SK-N-SH (cell line): ENCODE results near the gene HSBP1. TPM values are rescaled to one million over a fixed set of nuclear protein-coding genes. Genes with fewer than 3 reads are reported as not detected.

Experiments
- CTCF ChIA-PET: fragments of 300-600, 350-600 bp; formaldehyde crosslinking; extraction: SDS; loops from one replicate; lab custom pipeline; 2021; lab: Yijun Ruan, JAX
- POLR2A ChIA-PET: fragments of 350-600 bp; sonication (Branson Sonifier 250); formaldehyde crosslinking; extraction: SDS; loops from one replicate; lab custom pipeline; 2020; ENCODE audit warnings: antibody characterized with exemption, inconsistent platforms; lab: Yijun Ruan, JAX
- DNase-seq: peaks from one replicate; pipeline ENCODE4 v3.0.0; 2012
- H2AFZ ChIP-seq: fragments of 200-600 bp; sonication (generic); 2 replicates; pipeline ENCODE4 v1.8.1; 2016; ENCODE audit warnings: antibody characterized with exemption, mild to moderate bottlenecking, low read depth
- H3F3A ChIP-seq: fragments of 200-600 bp; sonication (generic); replicated peaks from 2 replicates; pipeline ENCODE3; 2016; ENCODE audit warnings: antibody characterized with exemption, mild to moderate bottlenecking; ENCODE audit not compliant: insufficient read depth
- H3K27ac ChIP-seq, 2 experiments: fragments of 200-500 bp in 1 of 2; fragments of 200-600 bp in 1 of 2; sonication (Bioruptor generic) in 1 of 2; sonication (generic), shearing (Covaris generic) in 1 of 2; 2 replicates each; pipeline versions ENCODE4 v1.5.1 to v1.6.1; 2014 to 2016; ENCODE audit warnings: low read depth in 2 of 2, inconsistent platforms in 1 of 2, low read length in 1 of 2, mild to moderate bottlenecking in 1 of 2, mixed read lengths in 1 of 2
- H3K27me3 ChIP-seq: fragments of 200-600 bp; sonication (generic), shearing (Covaris generic); 2 replicates; pipeline ENCODE4 v1.6.1; 2016; ENCODE audit warnings: mixed run types; ENCODE audit not compliant: insufficient read depth
- H3K36me3 ChIP-seq, 2 experiments: fragments of 200-500 bp in 1 of 2; fragments of 200-600 bp in 1 of 2; sonication (Bioruptor generic) in 1 of 2; sonication (generic) in 1 of 2; replicated peaks in 1 of 2; 2 replicates each; pipeline versions ENCODE3 to v1.5.1; 2014 to 2016; ENCODE audit warnings: low read length in 1 of 2, mild to moderate bottlenecking in 1 of 2; ENCODE audit not compliant: insufficient read depth in 2 of 2, control insufficient read depth in 1 of 2
- H3K4me1 ChIP-seq, 2 experiments: fragments of 200-500 bp in 1 of 2; fragments of 200-600 bp in 1 of 2; sonication (Bioruptor generic) in 1 of 2; sonication (generic), shearing (Covaris generic) in 1 of 2; 2 replicates each; pipeline versions ENCODE4 v1.5.1 to v1.6.1; 2014 to 2016; ENCODE audit warnings: low read depth in 1 of 2, low read length in 1 of 2, mixed run types in 1 of 2; ENCODE audit not compliant: insufficient read depth in 2 of 2, control insufficient read depth in 1 of 2
- H3K4me2 ChIP-seq: fragments of 200-600 bp; sonication (generic), shearing (Covaris generic); 2 replicates; pipeline ENCODE4 v1.6.1; 2017; ENCODE audit warnings: mixed run types
- H3K4me3 ChIP-seq, 2 experiments: fragments of 200-500 bp in 1 of 2; fragments of 200-600 bp in 1 of 2; sonication (Bioruptor generic) in 1 of 2; sonication (generic), shearing (Covaris generic) in 1 of 2; 2 replicates each; pipeline versions ENCODE4 v1.5.1 to v1.8.1; 2014 to 2016; ENCODE audit warnings: low read depth in 2 of 2, inconsistent platforms in 1 of 2, low read length in 1 of 2, mild to moderate bottlenecking in 1 of 2, mixed read lengths in 1 of 2, moderate library complexity in 1 of 2
- H3K79me2 ChIP-seq: fragments of 200-600 bp; sonication (generic); 2 replicates; pipeline ENCODE4 v1.8.1; 2017; ENCODE audit warnings: mild to moderate bottlenecking; ENCODE audit not compliant: insufficient read depth
- H3K9ac ChIP-seq: fragments of 200-600 bp; sonication (generic); 2 replicates; pipeline ENCODE4 v1.6.1; 2017; ENCODE audit warnings: mixed run types
- H3K9me2 ChIP-seq: fragments of 200-600 bp; sonication (generic); 2 replicates; pipeline ENCODE4 v1.6.1; 2017; ENCODE audit warnings: mixed run types
- H3K9me3 ChIP-seq: fragments of 200-600 bp; sonication (generic); 2 replicates; pipeline ENCODE4 v1.6.1; 2017; ENCODE audit warnings: mixed run types, mild to moderate bottlenecking, moderate library complexity
- H4K20me1 ChIP-seq: fragments of 200-600 bp; sonication (generic); 2 replicates; pipeline ENCODE4 v1.6.1; 2017; ENCODE audit warnings: mild to moderate bottlenecking, mixed run types; ENCODE audit not compliant: insufficient read depth
- CHD2 ChIP-seq: fragments of 150-350 bp; IDR thresholded peaks from 2 replicates; pipeline ENCODE4 v1.6.1; 2018; ENCODE audit warnings: low read length; ENCODE audit not compliant: partially characterized antibody
- EP300 ChIP-seq, 2 experiments: IDR thresholded peaks; 2 replicates each; pipeline versions ENCODE4 v1.4.0 to v1.6.1; 2012; ENCODE audit warnings: borderline replicate concordance in 1 of 2, low read depth in 1 of 2, low read length in 1 of 2
- EZH2phosphoT487 ChIP-seq: fragments of 200-600 bp; sonication (generic); IDR thresholded peaks from 2 replicates; pipeline ENCODE4 v1.6.1; 2017; ENCODE audit warnings: low read depth, mixed run types, mild to moderate bottlenecking, antibody characterized with exemption, moderate library complexity, borderline replicate concordance
- FOXM1 ChIP-seq: IDR thresholded peaks from 2 replicates; pipeline ENCODE4 v1.4.0; 2012; ENCODE audit warnings: low read depth, mild to moderate bottlenecking
- JUND ChIP-seq: IDR thresholded peaks from 2 replicates; pipeline ENCODE4 v1.4.0; 2012
- MEF2A ChIP-seq: IDR thresholded peaks from 2 replicates; pipeline ENCODE4 v1.4.0; 2012; ENCODE audit warnings: low read depth, borderline replicate concordance
- NRF1 ChIP-seq: IDR thresholded peaks from 2 replicates; pipeline ENCODE4 v1.6.1; 2012; ENCODE audit warnings: low read depth, mild to moderate bottlenecking, low read length
- RAD21 ChIP-seq: IDR thresholded peaks from 2 replicates; pipeline ENCODE4 v1.6.1; 2012; ENCODE audit warnings: mild to moderate bottlenecking, low read length
- TAF1 ChIP-seq: IDR thresholded peaks from 2 replicates; pipeline ENCODE4 v1.6.1; 2012; ENCODE audit warnings: low read depth, mild to moderate bottlenecking, low read length, moderate library complexity, borderline replicate concordance
- TCF12 ChIP-seq: IDR thresholded peaks from 2 replicates; pipeline ENCODE4 v1.4.0; 2012
- YY1 ChIP-seq: IDR thresholded peaks from 2 replicates; pipeline ENCODE4 v1.4.0; 2012; ENCODE audit warnings: low read depth, mild to moderate bottlenecking
- WGBS: methylation state at CpG from one replicate; pipeline ENCODE4 v1.1.6; 2017; ENCODE audit warnings: low lambda C conversion rate; 5-methylcytosine and 5-hydroxymethylcytosine counted together
- polyA plus RNA-seq, 3 experiments: library from polyadenylated mRNA; depleted of rRNA; stranded (reverse); fragments of >200 nt; gene quantifications; 2 replicates each; pipeline ENCODE4 v1.2.3, GENCODE V29; 2012
- TF ChIP-seq, protein P1 (sequence below): IDR thresholded peaks from 2 replicates; pipeline ENCODE4 v1.6.1; 2012; ENCODE audit warnings: mild to moderate bottlenecking, low read depth, low read length, moderate library complexity
- TF ChIP-seq, protein P2 (sequence below): IDR thresholded peaks from 2 replicates; pipeline ENCODE4; 2012
- TF ChIP-seq, protein P3 (sequence below): IDR thresholded peaks from 2 replicates; pipeline ENCODE4 v1.4.0; 2012; ENCODE audit warnings: low read depth, borderline replicate concordance

HSBP1 gene
- polyA plus RNA-seq, 1 of the 3 experiments (the other 2 are of a cell fraction), result 177 TPM

DNA sequence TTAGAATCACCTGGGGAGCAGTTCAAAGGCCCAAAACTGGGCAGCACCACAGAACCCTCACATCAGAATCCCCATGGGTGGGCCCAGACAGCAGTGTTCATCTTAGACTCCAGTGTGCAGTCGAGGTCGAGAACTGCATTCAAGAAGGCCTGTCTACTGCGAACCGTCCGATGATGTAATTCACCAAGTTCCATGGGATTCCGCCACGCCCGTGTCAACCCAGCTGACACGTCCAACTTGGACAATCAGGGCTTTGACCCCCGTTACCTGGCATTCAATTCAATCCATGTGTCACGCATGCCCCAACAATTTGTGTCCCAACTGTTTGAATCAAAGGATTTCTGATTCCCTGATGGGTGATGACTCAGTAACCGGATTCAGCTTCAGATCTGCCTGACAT lies 9.2 kb downstream of the HSBP1 start:
- POLR2A ChIA-PET, result no interaction called here
- H3K27me3 ChIP-seq, result no peaks in the 10 kb centered on the region; the same call in 1 of the 2 replicates
- H3K4me1 ChIP-seq, result peaks cover 0 to 7% of the 10 kb centered on the region in 2 experiments; a peak in 2 of 4 replicates
- CTCF ChIA-PET, result interaction anchor here (1.3 kb wide), 1 partner anchor 9 kb away, joined by 6 read pairs; no protein-coding TSS in a partner anchor
- no peaks in the 10 kb centered on the region; the same call in 1 of the 2 replicates for H4K20me1 ChIP-seq
- H3F3A ChIP-seq, result peaks cover 6% of the 10 kb centered on the region
- H3K4me3 ChIP-seq, result no peak overlapping the region
- no peak overlapping the region for H3K27ac ChIP-seq
- TF ChIP-seq JUND, result no peak
- no peak for TF ChIP-seq MEF2A
- TF ChIP-seq, protein P1, sequence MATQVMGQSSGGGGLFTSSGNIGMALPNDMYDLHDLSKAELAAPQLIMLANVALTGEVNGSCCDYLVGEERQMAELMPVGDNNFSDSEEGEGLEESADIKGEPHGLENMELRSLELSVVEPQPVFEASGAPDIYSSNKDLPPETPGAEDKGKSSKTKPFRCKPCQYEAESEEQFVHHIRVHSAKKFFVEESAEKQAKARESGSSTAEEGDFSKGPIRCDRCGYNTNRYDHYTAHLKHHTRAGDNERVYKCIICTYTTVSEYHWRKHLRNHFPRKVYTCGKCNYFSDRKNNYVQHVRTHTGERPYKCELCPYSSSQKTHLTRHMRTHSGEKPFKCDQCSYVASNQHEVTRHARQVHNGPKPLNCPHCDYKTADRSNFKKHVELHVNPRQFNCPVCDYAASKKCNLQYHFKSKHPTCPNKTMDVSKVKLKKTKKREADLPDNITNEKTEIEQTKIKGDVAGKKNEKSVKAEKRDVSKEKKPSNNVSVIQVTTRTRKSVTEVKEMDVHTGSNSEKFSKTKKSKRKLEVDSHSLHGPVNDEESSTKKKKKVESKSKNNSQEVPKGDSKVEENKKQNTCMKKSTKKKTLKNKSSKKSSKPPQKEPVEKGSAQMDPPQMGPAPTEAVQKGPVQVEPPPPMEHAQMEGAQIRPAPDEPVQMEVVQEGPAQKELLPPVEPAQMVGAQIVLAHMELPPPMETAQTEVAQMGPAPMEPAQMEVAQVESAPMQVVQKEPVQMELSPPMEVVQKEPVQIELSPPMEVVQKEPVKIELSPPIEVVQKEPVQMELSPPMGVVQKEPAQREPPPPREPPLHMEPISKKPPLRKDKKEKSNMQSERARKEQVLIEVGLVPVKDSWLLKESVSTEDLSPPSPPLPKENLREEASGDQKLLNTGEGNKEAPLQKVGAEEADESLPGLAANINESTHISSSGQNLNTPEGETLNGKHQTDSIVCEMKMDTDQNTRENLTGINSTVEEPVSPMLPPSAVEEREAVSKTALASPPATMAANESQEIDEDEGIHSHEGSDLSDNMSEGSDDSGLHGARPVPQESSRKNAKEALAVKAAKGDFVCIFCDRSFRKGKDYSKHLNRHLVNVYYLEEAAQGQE, result no peak
- TF ChIP-seq NRF1, result no peak
- TF ChIP-seq, protein P2, sequence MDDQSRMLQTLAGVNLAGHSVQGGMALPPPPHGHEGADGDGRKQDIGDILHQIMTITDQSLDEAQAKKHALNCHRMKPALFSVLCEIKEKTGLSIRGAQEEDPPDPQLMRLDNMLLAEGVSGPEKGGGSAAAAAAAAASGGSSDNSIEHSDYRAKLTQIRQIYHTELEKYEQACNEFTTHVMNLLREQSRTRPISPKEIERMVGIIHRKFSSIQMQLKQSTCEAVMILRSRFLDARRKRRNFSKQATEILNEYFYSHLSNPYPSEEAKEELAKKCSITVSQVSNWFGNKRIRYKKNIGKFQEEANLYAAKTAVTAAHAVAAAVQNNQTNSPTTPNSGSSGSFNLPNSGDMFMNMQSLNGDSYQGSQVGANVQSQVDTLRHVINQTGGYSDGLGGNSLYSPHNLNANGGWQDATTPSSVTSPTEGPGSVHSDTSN, result no peak
- TF ChIP-seq EZH2phosphoT487, result no peak
- TF ChIP-seq EP300 (IDR thresholded peaks at IDR 0.05; ENCODE audit: borderline replicate concordance in 1 of 2, low read depth in 1 of 2, low read length in 1 of 2), result no peak
- TF ChIP-seq CHD2, result no peak
- no peak for TF ChIP-seq RAD21
- TF ChIP-seq FOXM1, result no peak
- TF ChIP-seq YY1, result no peak
- TF ChIP-seq, protein P3, sequence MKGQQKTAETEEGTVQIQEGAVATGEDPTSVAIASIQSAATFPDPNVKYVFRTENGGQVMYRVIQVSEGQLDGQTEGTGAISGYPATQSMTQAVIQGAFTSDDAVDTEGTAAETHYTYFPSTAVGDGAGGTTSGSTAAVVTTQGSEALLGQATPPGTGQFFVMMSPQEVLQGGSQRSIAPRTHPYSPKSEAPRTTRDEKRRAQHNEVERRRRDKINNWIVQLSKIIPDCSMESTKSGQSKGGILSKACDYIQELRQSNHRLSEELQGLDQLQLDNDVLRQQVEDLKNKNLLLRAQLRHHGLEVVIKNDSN, result no peak
- TF ChIP-seq TCF12, result no peak
- no peak for TF ChIP-seq TAF1
- H3K36me3 ChIP-seq, result peaks cover 8 to 13% of the 10 kb centered on the region in 2 experiments
- peaks cover 5% of the 10 kb centered on the region; the same call in 1 of the 2 replicates for H3K79me2 ChIP-seq
- no peaks in the 10 kb centered on the region for H3K9me3 ChIP-seq
- H2AFZ ChIP-seq, result no peak overlapping the region
- no peak overlapping the region for H3K9ac ChIP-seq
- H3K9me2 ChIP-seq, result no peaks in the 10 kb centered on the region
- H3K4me2 ChIP-seq, result no peak overlapping the region
- WGBS, result 80% methylated on average over 11 of the region's 12 CpGs
- no peak for DNase-seq
